Measurements from ENCODE around the gene ESRRA.

DNA sequence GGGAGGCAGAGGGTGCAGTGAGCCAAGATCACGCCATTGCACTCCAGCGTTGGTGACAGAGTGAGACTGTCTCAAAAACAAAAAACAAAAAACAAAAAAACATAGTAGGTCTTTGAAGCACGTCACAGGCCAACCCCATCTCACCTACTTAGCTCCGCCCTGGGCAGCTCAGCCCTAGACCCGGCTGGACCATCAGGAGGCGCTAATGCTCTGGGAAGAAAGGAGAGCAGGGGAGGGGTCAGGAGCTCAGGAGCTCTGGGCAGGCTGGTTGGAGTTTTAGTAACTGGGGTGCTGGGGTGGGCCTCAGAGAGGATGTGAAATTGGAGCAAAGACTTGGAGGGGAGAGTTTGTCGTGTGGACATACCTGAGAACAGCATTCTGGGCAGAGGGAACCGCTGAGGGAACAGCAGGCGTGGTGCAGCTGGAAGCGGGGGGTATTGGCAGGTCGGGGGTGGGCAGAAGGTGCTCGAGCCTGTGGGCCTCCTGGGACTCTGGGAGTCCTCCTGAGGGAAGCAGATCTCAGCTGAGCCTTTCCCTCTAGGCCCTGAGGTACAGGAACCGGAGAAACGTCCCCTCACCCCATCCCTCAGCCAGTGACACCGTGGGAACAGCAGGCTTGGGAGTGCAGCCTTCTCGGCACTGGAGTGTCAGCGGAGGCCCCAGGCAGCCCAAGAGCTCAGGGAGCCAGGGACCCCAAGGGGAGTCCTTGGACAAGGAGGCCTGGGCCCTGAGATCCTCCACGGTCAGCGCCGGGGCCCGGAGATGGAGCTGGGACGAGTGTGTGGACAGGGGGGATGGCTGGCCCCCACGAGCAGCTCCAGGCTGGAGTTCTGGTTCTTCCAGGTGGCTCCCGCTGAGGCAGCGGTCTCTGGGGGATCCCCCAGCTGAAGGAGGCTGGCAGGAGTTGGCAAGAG is 51.4 kb downstream of the ESRRA start:
- TF ChIP-seq CTCF (IDR thresholded peaks at IDR 0.05), result peak in 1 of 3 experiments; percentile 17
- no peak for TF ChIP-seq EP300 (IDR thresholded peaks at IDR 0.05)
